HUES48 (cell line): Measurements from ENCODE around the gene ATL1.

ENCODE experiments used
- H3K27ac ChIP-seq: one replicate; pipeline ENCODE4 v1.7.0; 2013; ENCODE audit warnings: low read depth, low read length, inconsistent platforms
- H3K27me3 ChIP-seq: 2 replicates; pipeline ENCODE4 v1.6.1; 2013; ENCODE audit warnings: mild to moderate bottlenecking, low read length; ENCODE audit not compliant: control insufficient read depth, insufficient read depth
- H3K36me3 ChIP-seq: 2 replicates; pipeline ENCODE4 v1.6.1; 2013; ENCODE audit warnings: low read length; ENCODE audit not compliant: control insufficient read depth, insufficient read depth
- H3K4me1 ChIP-seq: 2 replicates; pipeline ENCODE4 v1.6.1; 2013; ENCODE audit warnings: mild to moderate bottlenecking, low read length; ENCODE audit not compliant: control insufficient read depth, insufficient read depth
- H3K4me3 ChIP-seq: 2 replicates; pipeline ENCODE4 v1.5.1; 2013; ENCODE audit warnings: mild to moderate bottlenecking, low read depth, low read length
- H3K9ac ChIP-seq: 2 replicates; pipeline ENCODE4 v1.6.1; 2013; ENCODE audit warnings: mild to moderate bottlenecking, low read depth, low read length, moderate library complexity
- H3K9me3 ChIP-seq: 2 replicates; pipeline ENCODE4 v1.6.1; 2013; ENCODE audit warnings: low read length; ENCODE audit not compliant: control insufficient read depth, insufficient read depth

ATL1 gene

GRCh38 chr14:50559990-50560930 is at the start of gene ATL1:
Gene ATL1, plus strand, starts transcription at chr14:50560145. Its CDS starts 121 bp downstream, at chr14:50560266.
- H3K9me3 ChIP-seq = no peaks in the 10 kb centered on the region
- peak within 1 kb of the TSS; percentile 74 for H3K9ac ChIP-seq
- peak within 1 kb of the TSS; percentile 38 for H3K27ac ChIP-seq
- peak within 1 kb of the TSS; percentile 80 for H3K4me3 ChIP-seq
- H3K27me3 ChIP-seq = peaks cover 32% of the 10 kb centered on the region
- peaks cover 8% of the 10 kb centered on the region; the same call in 1 of the 2 replicates for H3K4me1 ChIP-seq
- no peaks in the 10 kb centered on the region for H3K36me3 ChIP-seq

GRCh38 chr14:50510157-50510556 is 49.8 kb upstream of the ATL1 start:
- Histone ChIP-seq H3K27ac (no peak overlapping the region), H3K27me3 (no peaks in the 10 kb centered on the region), H3K9ac (no peak overlapping the region), H3K36me3 (no peaks in the 10 kb centered on the region), H3K9me3 (no peaks in the 10 kb centered on the region), H3K4me3 (no peak overlapping the region), H3K4me1 (no peaks in the 10 kb centered on the region)

- no peaks in the 10 kb centered on the region for H3K4me1 ChIP-seq
- no peak overlapping the region for H3K27ac ChIP-seq
- no peak overlapping the region for H3K4me3 ChIP-seq
- no peaks in the 10 kb centered on the region for H3K36me3 ChIP-seq
- no peaks in the 10 kb centered on the region for H3K9me3 ChIP-seq
- H3K27me3 ChIP-seq = no peaks in the 10 kb centered on the region
- H3K9ac ChIP-seq = no peak overlapping the region
Measured at GRCh38 chr14:50512463-50512862, 47.5 kb upstream of the ATL1 start.

GRCh38 chr14:50516091-50516490 is 43.9 kb upstream of the ATL1 start:
- H3K27ac ChIP-seq = no peak overlapping the region
- no peaks in the 10 kb centered on the region for H3K4me1 ChIP-seq
- no peaks in the 10 kb centered on the region for H3K27me3 ChIP-seq
- H3K4me3 ChIP-seq = no peak overlapping the region
- H3K9ac ChIP-seq = no peak overlapping the region
- H3K36me3 ChIP-seq = no peaks in the 10 kb centered on the region
- no peaks in the 10 kb centered on the region for H3K9me3 ChIP-seq

- no peak overlapping the region for H3K4me3 ChIP-seq
- H3K27ac ChIP-seq = no peak overlapping the region
- H3K36me3 ChIP-seq = no peaks in the 10 kb centered on the region
- no peaks in the 10 kb centered on the region for H3K27me3 ChIP-seq
- no peak overlapping the region for H3K9ac ChIP-seq
- peaks cover 19% of the 10 kb centered on the region for H3K4me1 ChIP-seq
- H3K9me3 ChIP-seq = no peaks in the 10 kb centered on the region
Measured at GRCh38 chr14:50520947-50521815, 38.8 kb upstream of the ATL1 start.

GRCh38 chr14:50521912-50522341 is 38.0 kb upstream of the ATL1 start:
- H3K9ac ChIP-seq = no peak overlapping the region
- H3K4me1 ChIP-seq = peaks cover 19% of the 10 kb centered on the region
- no peaks in the 10 kb centered on the region for H3K27me3 ChIP-seq
- no peak overlapping the region for H3K27ac ChIP-seq
- H3K4me3 ChIP-seq = no peak overlapping the region
- no peaks in the 10 kb centered on the region for H3K9me3 ChIP-seq
- no peaks in the 10 kb centered on the region for H3K36me3 ChIP-seq

GRCh38 chr14:50523271-50524041 is 36.5 kb upstream of the ATL1 start:
- peaks cover 21% of the 10 kb centered on the region for H3K4me1 ChIP-seq
- no peaks in the 10 kb centered on the region for H3K27me3 ChIP-seq
- H3K4me3 ChIP-seq = no peak overlapping the region
- H3K9ac ChIP-seq = no peak overlapping the region
- H3K9me3 ChIP-seq = no peaks in the 10 kb centered on the region
- no peak overlapping the region for H3K27ac ChIP-seq
- H3K36me3 ChIP-seq = peaks cover 4% of the 10 kb centered on the region; the same call in 1 of the 2 replicates

- Histone ChIP-seq H3K27ac (no peak overlapping the region), H3K4me1 (peaks cover 21% of the 10 kb centered on the region), H3K4me3 (no peak overlapping the region), H3K36me3 (peaks cover 4% of the 10 kb centered on the region; the same call in 1 of the 2 replicates), H3K9ac (no peak overlapping the region), H3K27me3 (no peaks in the 10 kb centered on the region), H3K9me3 (no peaks in the 10 kb centered on the region)
Measured at GRCh38 chr14:50524060-50524459, 35.9 kb upstream of the ATL1 start.

GRCh38 chr14:50524731-50525515 is 35.0 kb upstream of the ATL1 start:
- Histone ChIP-seq H3K27ac (no peak overlapping the region), H3K4me1 (peaks cover 28% of the 10 kb centered on the region), H3K9ac (no peak overlapping the region), H3K9me3 (no peaks in the 10 kb centered on the region), H3K36me3 (peaks cover 4% of the 10 kb centered on the region; the same call in 1 of the 2 replicates), H3K4me3 (no peak overlapping the region), H3K27me3 (no peaks in the 10 kb centered on the region)

GRCh38 chr14:50528000-50528399 is 31.9 kb upstream of the ATL1 start:
- Histone ChIP-seq H3K36me3 (peaks cover 4% of the 10 kb centered on the region; the same call in 1 of the 2 replicates), H3K9ac (no peak overlapping the region), H3K4me1 (peaks cover 42% of the 10 kb centered on the region), H3K9me3 (no peaks in the 10 kb centered on the region), H3K27me3 (no peaks in the 10 kb centered on the region), H3K4me3 (no peak overlapping the region), H3K27ac (no peak overlapping the region)
